ENCODE measurements around the gene C11orf52. TPM values are rescaled to one million over a fixed set of nuclear protein-coding genes. Genes with fewer than 3 reads are reported as not detected.

The C11orf52 gene
- total and polyA plus RNA-seq, 2 of the 4 experiments (the other 2 are of a cell fraction): 0.90 to 1.1 TPM

GRCh38 chr11:111878849-111879636 lies 39.7 kb upstream of the C11orf52 start, which contains the start of the genes CFAP68 and FDXACB1 (continued):
- TF ChIP-seq RFX5 (IDR thresholded peaks at IDR 0.05; ENCODE audit: low read depth, low read length): no peak
- TF ChIP-seq CEBPB (IDR thresholded peaks at IDR 0.05; ENCODE audit: low read depth, low read length): no peak
- TF ChIP-seq POLR2A (IDR thresholded peaks at IDR 0.05; ENCODE audit: low read depth, low read length): peak; percentile 34; the same call in 1 of the 2 replicates
- TF ChIP-seq MAFK (IDR thresholded peaks at IDR 0.05; ENCODE audit: low read depth, low read length): no peak

GRCh38 chr11:111879637-111879960 lies 39.1 kb upstream of the C11orf52 start:
- H3K4ac ChIP-seq (ENCODE audit: low read depth, low read length): peak overlapping the region; percentile 100
- H2AK9ac ChIP-seq (replicated peaks; ENCODE audit: low read depth, low read length, poor library complexity): peak overlapping the region; percentile 93
- H4K5ac ChIP-seq (ENCODE audit: low read depth, low read length): peak overlapping the region; percentile 97
- in situ Hi-C loops (cut with MboI; ENCODE audit: low sequenced_read_pairs) (loop anchor here (5.0 kb wide), 1 partner anchor 113 kb away; no protein-coding TSS in a partner anchor), intact Hi-C loops (cut with micrococcal nuclease) (loop anchor here (1.0 to 10.0 kb wide), 10 partner anchors 47 to 401 kb away; partner anchors contain the start of genes DIXDC1, DLAT, NKAPD1 and PIH1D2), dilution Hi-C loops (cut with HindIII; ENCODE audit: low sequenced_read_pairs, unreplicated experiment) (no loop called here)
- peak overlapping the region; percentile 74 for H3K4me2 ChIP-seq (ENCODE audit: low read depth, low read length)
- H4K8ac ChIP-seq (ENCODE audit: low read depth in 2 of 2, low read length in 2 of 2): peak overlapping the region; percentile 87 to 100
- ATAC-seq (ENCODE audit: low read depth): no peak; the same call in 1 of the 2 replicates
- peak overlapping the region; percentile 78 for H3K9ac ChIP-seq (ENCODE audit: low read depth, low read length)
- H3K4me1 ChIP-seq (ENCODE audit: control insufficient read depth, insufficient read depth, low read length): peaks cover 3% of the 10 kb centered on the region; the same call in 1 of the 2 replicates
- H2BK120ac ChIP-seq (ENCODE audit: low read depth, low read length): peak overlapping the region; percentile 99
- H2AK5ac ChIP-seq (ENCODE audit: low read depth, low read length): peak overlapping the region; percentile 88
- peak overlapping the region; percentile 100 for H4K91ac ChIP-seq (ENCODE audit: insufficient read depth, low read depth, low read length)
- peak overlapping the region; percentile 20 for H3K18ac ChIP-seq (ENCODE audit: low read depth, low read length)
- peak overlapping the region; percentile 99 for H3K23ac ChIP-seq (ENCODE audit: low read depth, low read length)
- no peaks in the 10 kb centered on the region for H3K27me3 ChIP-seq (ENCODE audit: control insufficient read depth, insufficient read depth, low read length)
- no peaks in the 10 kb centered on the region for H3K9me3 ChIP-seq (ENCODE audit: control insufficient read depth, insufficient read depth, low read length)
- peak overlapping the region; percentile 97; the same call in 2 of the 3 replicates for H2BK15ac ChIP-seq (ENCODE audit: low read depth, low read length)
- peaks cover 0 to 11% of the 10 kb centered on the region in 2 experiments; a peak in 3 of 4 replicates for H3K79me1 ChIP-seq (ENCODE audit: low read depth in 1 of 2, low read length in 2 of 2)
- peak overlapping the region; percentile 71 for H3K4me3 ChIP-seq (ENCODE audit: insufficient read depth, low read depth, low read length)
- no peaks in the 10 kb centered on the region for H4K20me1 ChIP-seq (ENCODE audit: insufficient read depth, low read length)
- no TSS peak for BruUV-seq (replicated peaks)
- H3K56ac ChIP-seq (ENCODE audit: extremely low read depth, insufficient read depth, low read length): peak overlapping the region; percentile 97
- H3K36me3 ChIP-seq (ENCODE audit: control insufficient read depth, insufficient read depth, low read length): no peaks in the 10 kb centered on the region; the same call in 1 of the 2 replicates
- peak overlapping the region; percentile 100 for H3K14ac ChIP-seq (replicated peaks; ENCODE audit: low read depth, low read length)
- DNase-seq: no peak
- ChIA-PET CTCF (interaction anchor here (1.0 kb wide), 1 partner anchor 117 kb away, joined by 3 read pairs; no protein-coding TSS in a partner anchor), POLR2A (ENCODE audit: unreplicated experiment) (no interaction called here)
- H2BK5ac ChIP-seq (ENCODE audit: low read depth, low read length, poor library complexity, severe bottlenecking): peak overlapping the region; percentile 95
- peak overlapping the region; percentile 88 for H3K27ac ChIP-seq (ENCODE audit: insufficient read depth, low read length)
- 41% methylated on average over 5 of the region's 6 CpGs; no CpG with 5 or more reads in 1 of the 2 experiments for WGBS, 2 experiments (ENCODE audit: extremely low coverage in 2 of 2, insufficient read length in 1 of 2)
- peak overlapping the region; percentile 45 for H2BK20ac ChIP-seq (ENCODE audit: low read depth, low read length)
- peaks cover 3% of the 10 kb centered on the region; the same call in 1 of the 2 replicates for H3K9me1 ChIP-seq (ENCODE audit: insufficient read depth, low read length)
- H2AFZ ChIP-seq (replicated peaks; ENCODE audit: low read length, poor library complexity): peak overlapping the region; percentile 100
- no peak for TF ChIP-seq CHD1 (IDR thresholded peaks at IDR 0.05; ENCODE audit: low read depth, low read length)
- no peak for TF ChIP-seq BHLHE40 (IDR thresholded peaks at IDR 0.05; ENCODE audit: low read depth, low read length)
- TF ChIP-seq CEBPB (IDR thresholded peaks at IDR 0.05; ENCODE audit: low read depth, low read length): no peak
- no peak for TF ChIP-seq MAZ (IDR thresholded peaks at IDR 0.05; ENCODE audit: borderline replicate concordance, low read depth, low read length)
- TF ChIP-seq RAD21 (IDR thresholded peaks at IDR 0.05; ENCODE audit: low read length): no peak
- no peak for TF ChIP-seq MXI1 (IDR thresholded peaks at IDR 0.05; ENCODE audit: borderline replicate concordance, low read depth, low read length)
- no peak for TF ChIP-seq RCOR1 (IDR thresholded peaks at IDR 0.05; ENCODE audit: insufficient replicate concordance, low read length)
- no peak for TF ChIP-seq ELK1 (IDR thresholded peaks at IDR 0.05; ENCODE audit: borderline replicate concordance, low read depth, low read length)
- TF ChIP-seq MAFK (IDR thresholded peaks at IDR 0.05; ENCODE audit: low read depth, low read length): no peak
- TF ChIP-seq NFE2L2 (IDR thresholded peaks at IDR 0.05; ENCODE audit: low read depth, low read length): no peak
- no peak for TF ChIP-seq FOS (IDR thresholded peaks at IDR 0.05; ENCODE audit: low read depth, low read length)
- TF ChIP-seq POLR2A (IDR thresholded peaks at IDR 0.05; ENCODE audit: low read depth, low read length): no peak
- TF ChIP-seq SMC3 (IDR thresholded peaks at IDR 0.05; ENCODE audit: low read depth, low read length): no peak
